Fibroblast of lung (primary cell): Measurements from ENCODE around the gene FECH. TPM values are rescaled to one million over a fixed set of nuclear protein-coding genes. Genes with fewer than 3 reads are reported as not detected.

Source experiments
- DNase-seq, 2 donors: peaks; one replicate each; pipeline versions ENCODE4 v3.0.0 to v3.0.0-alpha.2; 2010; ENCODE audit warnings: low read depth in 2 of 2
- H2AFZ ChIP-seq: 2 replicates; pipeline ENCODE4 v1.5.1; 2012; ENCODE audit warnings: low read length, control low read depth, inconsistent platforms
- H3K27ac ChIP-seq: 2 replicates; pipeline ENCODE4 v1.5.1; 2011; ENCODE audit warnings: low read length, control low read depth; ENCODE audit not compliant: insufficient read depth
- H3K27me3 ChIP-seq: 2 replicates; pipeline ENCODE4 v1.5.1; 2011; ENCODE audit warnings: mild to moderate bottlenecking, low read length; ENCODE audit not compliant: control insufficient read depth, insufficient read depth
- H3K36me3 ChIP-seq: 2 replicates; pipeline ENCODE4 v1.5.1; 2011; ENCODE audit warnings: low read length; ENCODE audit not compliant: control insufficient read depth, insufficient read depth
- H3K4me1 ChIP-seq: 2 replicates; pipeline ENCODE4 v1.5.1; 2011; ENCODE audit warnings: low read length; ENCODE audit not compliant: control insufficient read depth, insufficient read depth; ENCODE audit errors: extremely low read depth
- H3K4me2 ChIP-seq: 2 replicates; pipeline ENCODE4 v1.5.1; 2011; ENCODE audit warnings: low read length, control low read depth; ENCODE audit not compliant: insufficient read depth; ENCODE audit errors: extremely low read depth
- H3K4me3 ChIP-seq, 4 experiments: fragments of 200-600 bp in 1 of 4; sonication (generic) in 1 of 4; replicated peaks in 1 of 4; 2 replicates each; pipeline ENCODE4 v1.5.1; 2011 to 2016; ENCODE audit warnings: low read length in 4 of 4, low read depth in 3 of 4, mild to moderate bottlenecking in 3 of 4, control low read depth in 2 of 4, inconsistent platforms in 1 of 4, mixed read lengths in 1 of 4; ENCODE audit not compliant: insufficient read depth in 1 of 4; ENCODE audit errors: control extremely low read depth in 1 of 4
- H3K79me2 ChIP-seq: 2 replicates; pipeline ENCODE4 v1.5.1; 2012; ENCODE audit warnings: mild to moderate bottlenecking, low read length, inconsistent platforms; ENCODE audit not compliant: control insufficient read depth, insufficient read depth
- H3K9ac ChIP-seq: 2 replicates; pipeline ENCODE4 v1.5.1; 2011; ENCODE audit warnings: mild to moderate bottlenecking, low read length, control low read depth; ENCODE audit not compliant: insufficient read depth
- H3K9me3 ChIP-seq: 2 replicates; pipeline ENCODE4 v1.5.1; 2012; ENCODE audit warnings: low read depth, low read length; ENCODE audit not compliant: control insufficient read depth, insufficient read depth
- H4K20me1 ChIP-seq: 2 replicates; pipeline ENCODE4 v1.5.1; 2011; ENCODE audit warnings: low read length; ENCODE audit not compliant: control insufficient read depth, insufficient read depth; ENCODE audit errors: extremely low read depth
- EZH2 ChIP-seq: IDR thresholded peaks from 2 replicates; pipeline ENCODE4 v1.5.1; 2012; ENCODE audit warnings: low read length, control low read depth, mild to moderate bottlenecking; ENCODE audit errors: missing control alignments
- polyA plus RNA-seq, 2 donors: library from polyadenylated mRNA; depleted of rRNA in 1 of 2; stranded (reverse) in 1 of 2; unstranded in 1 of 2; fragments of >200 nt; gene quantifications; 2 replicates each; pipeline ENCODE4 v1.2.1, GENCODE V29; 2011 to 2012; ENCODE audit warnings: missing spikeins in 1 of 2
- total RNA-seq: library from RNA; depleted of rRNA; stranded (reverse); fragments of >200 nt; gene quantifications from 2 replicates; pipeline ENCODE4 v1.2.1, GENCODE V29; 2014
- TF ChIP-seq, protein P1 (sequence below), 2 donors: IDR thresholded peaks in 1 of 2; conservative IDR thresholded peaks in 1 of 2; 1 replicate in 1 of 2; 2 replicates in 1 of 2; pipeline ENCODE4 v1.5.1; 2011 to 2012; ENCODE audit warnings: low read length in 2 of 2, control low read depth in 1 of 2, inconsistent platforms in 1 of 2, low read depth in 1 of 2, mild to moderate bottlenecking in 1 of 2

The FECH gene
- total and polyA plus RNA-seq, 2 donors (not counting 1 experiment from before 2014, with no cell fraction given) = 23.8 to 44.4 TPM

DNA sequence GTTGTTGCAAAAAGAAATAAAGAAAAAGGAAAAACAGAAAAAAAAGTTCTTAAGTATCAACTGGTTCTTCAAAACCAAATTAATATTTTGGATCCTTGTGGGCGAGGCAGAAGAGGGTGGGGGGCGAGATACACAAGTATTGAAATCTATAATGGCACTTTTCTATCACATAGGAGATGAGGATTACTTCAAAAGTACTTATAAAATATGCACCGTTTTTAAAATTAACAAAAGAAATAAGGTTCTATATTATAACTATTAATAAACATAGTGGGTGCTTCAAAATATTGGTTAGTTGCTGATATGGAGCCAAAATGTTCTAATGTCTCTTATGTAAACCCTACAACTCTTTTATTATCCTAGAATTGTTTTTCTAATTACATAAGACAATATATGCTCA, 2.1 kb downstream of the FECH start:
- Histone ChIP-seq H3K4me3 (no peak overlapping the region), H3K27me3 (no peaks in the 10 kb centered on the region), H3K27ac (no peak overlapping the region), H2AFZ (no peak overlapping the region), H3K79me2 (no peaks in the 10 kb centered on the region), H3K4me1 (peaks cover 5% of the 10 kb centered on the region), H3K9me3 (no peaks in the 10 kb centered on the region), H3K36me3 (peaks cover 3% of the 10 kb centered on the region), H3K4me2 (no peak overlapping the region), H3K9ac (no peak overlapping the region), H4K20me1 (no peaks in the 10 kb centered on the region)
- no peak for DNase-seq
- TF ChIP-seq, protein P1, sequence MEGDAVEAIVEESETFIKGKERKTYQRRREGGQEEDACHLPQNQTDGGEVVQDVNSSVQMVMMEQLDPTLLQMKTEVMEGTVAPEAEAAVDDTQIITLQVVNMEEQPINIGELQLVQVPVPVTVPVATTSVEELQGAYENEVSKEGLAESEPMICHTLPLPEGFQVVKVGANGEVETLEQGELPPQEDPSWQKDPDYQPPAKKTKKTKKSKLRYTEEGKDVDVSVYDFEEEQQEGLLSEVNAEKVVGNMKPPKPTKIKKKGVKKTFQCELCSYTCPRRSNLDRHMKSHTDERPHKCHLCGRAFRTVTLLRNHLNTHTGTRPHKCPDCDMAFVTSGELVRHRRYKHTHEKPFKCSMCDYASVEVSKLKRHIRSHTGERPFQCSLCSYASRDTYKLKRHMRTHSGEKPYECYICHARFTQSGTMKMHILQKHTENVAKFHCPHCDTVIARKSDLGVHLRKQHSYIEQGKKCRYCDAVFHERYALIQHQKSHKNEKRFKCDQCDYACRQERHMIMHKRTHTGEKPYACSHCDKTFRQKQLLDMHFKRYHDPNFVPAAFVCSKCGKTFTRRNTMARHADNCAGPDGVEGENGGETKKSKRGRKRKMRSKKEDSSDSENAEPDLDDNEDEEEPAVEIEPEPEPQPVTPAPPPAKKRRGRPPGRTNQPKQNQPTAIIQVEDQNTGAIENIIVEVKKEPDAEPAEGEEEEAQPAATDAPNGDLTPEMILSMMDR (conservative IDR thresholded peaks at IDR 0.05 in 1 of 2, IDR thresholded peaks at IDR 0.05 in 1 of 2; ENCODE audit: low read depth in 1 of 2, low read length in 2 of 2) = no peak
- TF ChIP-seq EZH2 = no peak

- DNase-seq = no peak
- Histone ChIP-seq H3K9ac (no peak overlapping the region), H3K36me3 (peaks cover 3% of the 10 kb centered on the region), H3K4me2 (no peak overlapping the region), H4K20me1 (no peaks in the 10 kb centered on the region), H3K9me3 (no peaks in the 10 kb centered on the region), H3K27ac (no peak overlapping the region), H3K4me1 (peaks cover 5% of the 10 kb centered on the region), H3K27me3 (no peaks in the 10 kb centered on the region), H3K4me3 (no peak overlapping the region), H2AFZ (no peak overlapping the region), H3K79me2 (no peaks in the 10 kb centered on the region)
- TF ChIP-seq EZH2 = no peak
- TF ChIP-seq, protein P1 (conservative IDR thresholded peaks at IDR 0.05 in 1 of 2, IDR thresholded peaks at IDR 0.05 in 1 of 2; ENCODE audit: low read depth in 1 of 2, low read length in 2 of 2) = no peak
These were observed 3.1 kb downstream of the FECH start for GRCh38 chr18:57583297-57583835.

GRCh38 chr18:57581301-57581934, 5.1 kb downstream of the FECH start:
- no peaks in the 10 kb centered on the region for H3K27me3 ChIP-seq
- H3K4me3 ChIP-seq = no peak overlapping the region
- peaks cover 5% of the 10 kb centered on the region for H3K4me1 ChIP-seq
- H4K20me1 ChIP-seq = no peaks in the 10 kb centered on the region
- TF ChIP-seq, protein P1 (conservative IDR thresholded peaks at IDR 0.05 in 1 of 2, IDR thresholded peaks at IDR 0.05 in 1 of 2; ENCODE audit: low read depth in 1 of 2, low read length in 2 of 2) = no peak
- TF ChIP-seq EZH2 = no peak
- H3K9ac ChIP-seq = no peak overlapping the region
- H3K9me3 ChIP-seq = no peaks in the 10 kb centered on the region
- no peak overlapping the region for H3K4me2 ChIP-seq
- no peak overlapping the region for H2AFZ ChIP-seq
- H3K27ac ChIP-seq = no peak overlapping the region
- peaks cover 3% of the 10 kb centered on the region for H3K36me3 ChIP-seq
- no peaks in the 10 kb centered on the region for H3K79me2 ChIP-seq
- DNase-seq = no peak
